ENCODE data around the gene CIB4.

Gene CIB4

GRCh38 chr2:26640781-26641564 lies at the start of gene CIB4:
TSS of gene CIB4 (minus strand) at chr2:26641366. CDS start at chr2:26641314, 52 bp downstream.
- no peak for DNase-seq

GRCh38 chr2:26687801-26688200 lies 46.6 kb upstream of the CIB4 start:
- DNase-seq = no peak

DNA sequence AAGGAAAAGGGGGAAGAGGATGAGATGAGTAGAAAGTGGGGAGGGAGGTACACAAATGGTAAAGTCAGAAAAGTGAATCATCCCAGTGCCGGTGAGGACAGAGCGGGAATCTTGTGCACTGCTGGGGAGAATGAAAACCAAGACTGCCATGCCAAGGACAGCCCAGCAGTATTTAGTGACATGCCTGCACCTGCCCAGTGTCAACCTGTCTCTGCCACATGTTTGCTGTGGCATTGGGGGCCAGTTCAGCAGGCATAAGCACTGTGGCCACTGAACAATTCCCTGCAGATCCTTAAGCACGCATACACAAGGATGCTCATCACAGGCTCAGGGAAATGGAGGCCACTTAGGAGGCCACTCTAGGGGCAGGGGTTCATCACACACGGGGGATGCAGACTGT lies 46.2 kb upstream of the CIB4 start:
- no peak for DNase-seq

GRCh38 chr2:26685989-26686839 lies 45.0 kb upstream of the CIB4 start:
- DNase-seq = no peak

- no peak for DNase-seq
These were observed 44.2 kb upstream of the CIB4 start for GRCh38 chr2:26685341-26685740.

DNA sequence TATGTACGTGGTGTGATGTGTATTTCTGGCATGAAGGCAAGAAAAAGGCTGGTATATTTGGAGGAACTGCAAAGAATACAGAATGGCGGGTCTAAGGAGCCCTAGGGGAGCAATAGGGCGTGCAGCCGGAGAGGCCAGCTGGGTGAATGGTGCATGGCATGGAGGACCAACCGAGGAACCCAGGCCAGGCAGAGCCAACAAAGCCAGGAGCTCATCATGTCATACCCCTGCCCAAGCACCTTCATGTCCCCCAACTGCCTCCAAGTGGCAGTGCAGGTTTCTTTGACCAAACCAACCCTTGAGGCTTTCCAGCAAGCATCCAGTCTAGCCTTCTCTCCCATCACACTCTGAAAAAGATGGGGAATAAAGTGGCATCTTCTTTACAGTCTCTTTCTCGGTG lies 42.4 kb upstream of the CIB4 start:
- no peak for DNase-seq

DNA sequence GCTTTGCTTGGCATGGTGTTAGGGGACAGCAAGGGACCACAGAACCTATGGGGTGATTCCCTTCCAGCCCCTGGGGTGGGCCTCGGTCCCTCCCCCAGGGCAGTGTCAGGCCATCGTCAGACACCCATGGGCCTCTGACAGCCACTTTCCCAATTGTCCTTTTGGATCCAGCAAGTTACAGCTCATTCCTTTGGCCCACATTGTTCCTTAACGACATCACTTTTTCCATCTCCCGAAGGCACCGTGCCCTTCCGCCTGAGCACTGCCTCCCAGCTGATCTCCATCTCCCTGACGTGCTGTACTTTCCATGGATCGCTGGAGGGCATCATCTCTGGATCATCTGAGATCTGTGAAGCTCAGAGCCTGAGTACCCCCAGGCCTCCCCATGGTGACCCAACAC lies 41.0 kb upstream of the CIB4 start:
- DNase-seq = no peak

DNA sequence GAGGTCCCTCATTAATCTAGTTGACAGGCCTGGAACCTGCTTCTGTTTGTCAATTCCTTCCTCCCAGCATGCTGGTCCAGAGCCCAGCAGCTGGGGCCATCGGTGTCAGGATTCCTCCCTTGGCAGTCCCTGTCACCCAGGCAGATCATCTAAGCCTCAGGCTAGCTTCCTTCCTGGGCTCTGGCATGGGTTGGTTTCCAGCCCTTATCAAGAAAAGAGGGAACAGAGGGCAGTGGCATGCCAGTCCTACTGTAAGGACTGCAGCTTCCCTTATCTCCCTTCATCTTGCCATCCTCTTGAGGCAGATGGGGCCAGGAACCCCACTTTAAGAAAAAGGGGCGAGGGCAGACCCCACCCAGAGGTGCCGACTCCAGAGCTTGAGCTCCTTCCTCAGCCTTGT lies 40.5 kb upstream of the CIB4 start:
- no peak for DNase-seq

- no peak for DNase-seq
These were observed 38.7 kb upstream of the CIB4 start for GRCh38 chr2:26679867-26680266.

DNA sequence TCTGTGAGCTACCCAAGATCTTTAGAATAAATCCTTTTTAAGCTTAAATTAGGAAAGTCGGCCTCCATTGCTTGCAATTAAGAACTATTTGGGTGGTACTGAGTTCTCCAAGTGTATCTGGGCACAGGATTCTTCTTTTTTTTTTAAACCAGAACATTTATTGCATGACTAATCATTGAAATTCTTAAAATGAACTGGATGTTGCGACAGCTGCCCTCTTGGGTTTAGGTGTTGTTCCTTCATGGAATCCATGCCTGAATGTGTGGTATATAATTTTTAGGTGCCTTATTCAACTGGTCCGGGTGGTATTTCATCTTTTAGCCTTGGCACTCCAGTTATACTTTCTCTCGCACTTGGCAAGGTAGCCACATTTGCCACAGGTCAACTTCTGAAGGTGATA lies 36.9 kb upstream of the CIB4 start:
- no peak for DNase-seq

GRCh38 chr2:26675651-26676255 lies 34.6 kb upstream of the CIB4 start:
- no peak for DNase-seq

DNA sequence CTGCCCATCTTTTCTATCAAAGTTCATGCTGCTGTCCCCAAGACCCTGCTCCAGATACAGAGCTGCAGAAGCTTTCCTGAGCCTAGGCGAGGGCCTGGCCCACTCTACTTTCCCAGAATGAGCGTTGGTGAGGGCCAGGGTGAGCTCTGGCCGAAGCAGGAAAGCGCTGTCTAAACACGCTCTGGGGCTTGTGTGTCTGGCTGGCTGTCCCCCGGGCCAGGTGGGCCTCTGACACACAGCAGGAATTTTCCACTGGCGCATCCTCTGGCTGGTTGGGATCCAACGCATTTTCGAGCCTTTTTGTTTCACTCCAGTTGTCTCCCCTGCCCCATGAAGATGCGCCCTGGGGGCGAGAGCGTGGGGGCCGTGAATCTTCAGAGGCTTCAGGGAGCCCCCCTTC lies 33.6 kb upstream of the CIB4 start:
- no peak for DNase-seq

GRCh38 chr2:26674002-26674751 lies 33.0 kb upstream of the CIB4 start:
- DNase-seq = no peak

- no peak for DNase-seq
These were observed 31.7 kb upstream of the CIB4 start for GRCh38 chr2:26672818-26673393.

DNA sequence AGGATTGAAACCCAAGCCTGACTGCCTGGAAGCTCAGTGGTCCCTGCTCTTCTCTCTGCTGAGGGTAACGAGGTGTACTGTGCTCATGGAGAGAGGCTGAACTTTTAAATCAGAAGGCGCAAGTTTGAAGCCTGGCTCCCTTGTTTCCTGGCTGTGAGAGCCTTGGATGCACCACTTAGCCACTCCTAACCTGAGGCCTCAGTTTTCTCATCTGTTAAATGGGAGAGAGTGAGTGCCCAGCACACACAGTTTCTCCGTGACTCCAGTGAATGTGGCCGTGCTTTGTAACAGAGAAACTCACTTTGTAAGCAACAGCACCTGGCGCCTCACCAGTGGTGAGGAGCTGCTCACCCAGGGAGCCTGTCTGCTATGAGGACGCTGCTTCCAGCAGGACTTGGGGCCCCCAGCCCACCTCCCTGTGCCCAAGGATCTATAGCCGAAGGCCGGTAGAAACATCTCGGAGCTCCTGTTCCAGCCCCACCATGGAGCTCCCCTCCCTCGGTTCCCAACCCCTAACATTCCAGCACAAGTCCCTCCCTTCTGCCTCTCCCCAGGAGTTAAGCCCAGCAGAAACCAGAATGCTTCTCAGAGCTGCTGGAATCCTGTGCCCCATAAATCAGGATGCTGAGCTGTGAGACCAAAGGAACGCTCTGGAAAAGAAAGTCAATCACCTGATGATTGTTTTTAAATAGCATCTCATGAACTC lies 31.1 kb upstream of the CIB4 start:
- no peak for DNase-seq

DNA sequence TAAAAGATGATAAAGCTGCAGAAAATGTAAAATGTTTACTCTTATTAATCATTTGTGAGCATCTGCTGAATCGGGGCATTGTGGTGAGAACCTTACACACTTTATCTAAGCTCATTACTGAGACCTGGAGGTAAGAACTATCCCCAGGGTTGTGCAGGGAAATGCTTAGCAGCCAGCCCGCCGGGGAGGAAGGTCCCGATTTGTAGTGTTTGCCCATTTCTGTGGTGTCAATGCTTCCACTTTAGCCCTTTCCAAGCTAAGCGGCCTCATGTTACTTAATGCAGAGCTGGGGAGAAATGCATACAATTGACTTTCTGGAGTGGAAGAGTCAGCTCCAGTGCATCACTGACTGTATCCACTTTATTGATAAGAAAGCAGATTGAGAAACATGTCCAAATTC lies 30.5 kb upstream of the CIB4 start:
- DNase-seq = no peak

DNA sequence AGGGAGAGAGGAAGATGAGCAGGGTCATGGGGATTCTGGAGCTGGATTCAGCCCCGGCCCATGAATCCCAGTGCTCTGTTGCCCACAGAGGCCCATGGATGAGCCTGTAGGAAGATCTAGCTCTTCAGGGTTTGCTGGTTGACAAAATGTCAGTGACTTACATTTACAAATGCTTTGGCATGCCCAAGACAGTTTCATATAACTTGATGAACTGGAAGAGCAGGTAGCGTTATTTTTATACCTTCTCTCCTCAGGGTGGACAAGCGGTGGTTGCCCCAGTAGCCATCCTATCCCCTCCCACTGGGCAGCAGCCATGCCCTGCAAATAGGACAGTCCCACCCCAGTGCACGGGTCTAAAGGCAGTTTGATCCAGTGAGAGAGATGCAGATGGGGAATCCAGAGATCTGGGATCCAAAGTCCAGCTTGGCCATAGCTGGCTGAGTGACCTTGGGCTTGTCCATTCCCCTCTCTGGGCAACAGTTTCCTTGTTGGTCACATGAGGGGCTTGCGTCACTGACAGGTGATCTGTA lies 29.8 kb upstream of the CIB4 start:
- DNase-seq = no peak

DNA sequence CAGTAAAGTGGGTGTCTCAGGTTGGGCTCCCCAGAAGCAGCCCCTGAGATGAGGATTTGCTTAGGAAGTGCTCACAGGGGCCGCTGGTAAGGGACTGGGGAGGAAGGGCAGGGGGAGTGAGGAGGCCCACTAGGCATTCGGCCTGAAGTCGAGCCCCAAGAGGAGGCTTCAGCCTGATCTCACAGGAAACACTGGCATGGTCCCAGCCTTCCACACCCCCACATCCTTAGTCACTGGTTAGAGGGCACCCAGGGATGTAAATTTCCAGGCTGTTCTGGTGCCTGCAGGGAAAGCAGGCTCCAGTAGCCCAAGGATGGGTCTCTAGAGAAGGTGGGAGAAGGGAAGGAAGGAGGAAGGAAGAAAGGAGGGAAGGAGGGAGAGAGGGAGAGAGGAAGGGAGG lies 29.0 kb upstream of the CIB4 start:
- DNase-seq = no peak

DNA sequence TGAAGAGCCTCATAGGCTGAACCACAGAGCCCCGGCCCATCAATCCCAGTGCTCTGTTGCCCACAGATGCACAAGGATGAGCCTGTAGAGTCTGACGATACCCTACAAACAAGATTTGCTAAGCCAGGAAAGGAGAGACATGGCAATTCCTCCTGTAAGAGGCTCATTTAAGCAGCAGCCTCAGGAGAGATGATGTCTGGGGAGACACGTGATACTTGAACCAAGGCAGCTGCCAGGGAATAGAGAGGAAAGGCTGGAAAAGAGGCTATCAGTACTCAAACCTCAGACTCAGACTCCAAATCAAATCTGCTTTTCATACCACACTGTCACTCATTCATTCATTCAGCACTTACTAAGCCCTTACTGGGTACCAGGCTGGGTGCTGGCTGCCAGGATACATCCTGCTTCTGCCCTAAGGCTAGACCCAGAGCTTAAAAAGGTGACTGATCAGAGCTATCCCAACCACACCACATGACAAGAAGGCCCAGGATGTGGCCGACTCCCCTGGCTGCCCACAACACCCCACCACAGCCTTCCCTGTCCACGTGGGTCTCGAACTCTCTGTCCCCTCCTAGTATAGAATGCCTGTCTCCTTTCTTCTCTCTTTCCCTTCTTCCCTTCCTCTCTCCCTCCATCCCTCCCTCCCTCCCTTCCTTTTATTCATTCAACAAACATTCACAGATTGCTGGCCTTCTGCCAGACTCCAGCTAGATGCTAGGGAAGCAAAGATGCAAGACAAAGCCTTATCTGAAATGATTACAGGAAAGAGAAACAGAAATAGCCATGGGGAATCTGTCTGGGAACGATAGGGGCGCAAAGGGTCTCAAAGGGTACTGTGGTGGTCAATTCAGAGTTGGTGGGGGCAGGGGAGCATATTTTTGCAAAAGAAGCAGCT lies 27.9 kb upstream of the CIB4 start:
- DNase-seq = no peak

DNA sequence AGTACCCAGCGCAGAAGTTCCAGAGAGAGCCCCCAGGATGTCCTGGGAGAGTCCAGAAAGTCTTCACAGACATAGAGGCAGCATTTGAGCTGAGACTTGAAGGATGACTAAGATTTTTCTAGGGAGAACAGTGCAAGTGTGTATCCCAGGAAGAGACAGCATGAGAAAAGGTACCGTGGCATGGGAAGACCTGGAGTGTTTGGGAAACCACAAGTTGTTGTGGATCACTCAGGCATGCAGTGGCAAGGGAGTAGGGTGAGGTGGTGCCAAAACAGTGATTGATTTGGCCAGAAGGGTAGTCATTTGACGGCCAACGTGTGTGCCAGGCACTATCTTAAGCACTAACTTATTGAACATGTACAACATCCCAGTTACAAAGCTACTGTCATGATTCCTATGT lies 26.9 kb upstream of the CIB4 start:
- no peak for DNase-seq

DNA sequence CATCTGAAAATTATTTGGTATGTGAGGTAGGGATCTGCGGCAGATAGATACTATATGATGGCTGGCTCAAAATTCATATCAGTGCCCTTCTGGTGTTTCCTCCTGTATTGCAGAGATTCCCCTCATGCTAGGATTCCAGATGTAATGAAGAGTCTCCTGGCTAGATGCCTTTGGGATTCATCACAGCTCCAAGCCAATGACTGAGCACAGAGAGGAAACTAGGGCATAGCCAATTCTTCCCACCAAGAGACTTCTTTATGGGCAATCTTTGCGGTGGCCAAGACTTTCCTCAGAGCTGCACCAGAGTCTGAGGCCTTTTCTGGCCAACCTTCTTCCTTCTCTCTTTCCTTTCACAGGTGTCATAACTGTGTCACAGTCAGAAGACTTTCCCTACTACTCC lies 25.5 kb upstream of the CIB4 start:
- DNase-seq = no peak
